ENCODE data around the gene ALDH1A1.

GRCh38 chr9:72991772-72992171, 38.9 kb upstream of the ALDH1A1 start:
- no peak for TF ChIP-seq SNAI2 (CRISPR knock-in tag; IDR thresholded peaks at IDR 0.05)
- no peak for TF ChIP-seq CSDC2 (CRISPR knock-in tag; IDR thresholded peaks at IDR 0.05)
- TF ChIP-seq RARB (CRISPR knock-in tag; IDR thresholded peaks at IDR 0.05) = no peak
- no peak for TF ChIP-seq ZNF565 (CRISPR knock-in tag; conservative IDR thresholded peaks at IDR 0.05; ENCODE audit: low read depth)
- TF ChIP-seq, protein P1, sequence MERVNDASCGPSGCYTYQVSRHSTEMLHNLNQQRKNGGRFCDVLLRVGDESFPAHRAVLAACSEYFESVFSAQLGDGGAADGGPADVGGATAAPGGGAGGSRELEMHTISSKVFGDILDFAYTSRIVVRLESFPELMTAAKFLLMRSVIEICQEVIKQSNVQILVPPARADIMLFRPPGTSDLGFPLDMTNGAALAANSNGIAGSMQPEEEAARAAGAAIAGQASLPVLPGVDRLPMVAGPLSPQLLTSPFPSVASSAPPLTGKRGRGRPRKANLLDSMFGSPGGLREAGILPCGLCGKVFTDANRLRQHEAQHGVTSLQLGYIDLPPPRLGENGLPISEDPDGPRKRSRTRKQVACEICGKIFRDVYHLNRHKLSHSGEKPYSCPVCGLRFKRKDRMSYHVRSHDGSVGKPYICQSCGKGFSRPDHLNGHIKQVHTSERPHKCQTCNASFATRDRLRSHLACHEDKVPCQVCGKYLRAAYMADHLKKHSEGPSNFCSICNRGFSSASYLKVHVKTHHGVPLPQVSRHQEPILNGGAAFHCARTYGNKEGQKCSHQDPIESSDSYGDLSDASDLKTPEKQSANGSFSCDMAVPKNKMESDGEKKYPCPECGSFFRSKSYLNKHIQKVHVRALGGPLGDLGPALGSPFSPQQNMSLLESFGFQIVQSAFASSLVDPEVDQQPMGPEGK (CRISPR knock-in tag; IDR thresholded peaks at IDR 0.05; ENCODE audit: borderline replicate concordance) = no peak
- no peak for TF ChIP-seq GLIS3 (CRISPR knock-in tag; IDR thresholded peaks at IDR 0.05)
- no peak for TF ChIP-seq ZNF8 (CRISPR knock-in tag; IDR thresholded peaks at IDR 0.05)
- TF ChIP-seq BACH2 (CRISPR knock-in tag; IDR thresholded peaks at IDR 0.05; ENCODE audit: borderline replicate concordance) = no peak
- no peak for TF ChIP-seq ZFP30 (CRISPR knock-in tag; IDR thresholded peaks at IDR 0.05)
